ENCODE data around the gene CHST11.

DNA sequence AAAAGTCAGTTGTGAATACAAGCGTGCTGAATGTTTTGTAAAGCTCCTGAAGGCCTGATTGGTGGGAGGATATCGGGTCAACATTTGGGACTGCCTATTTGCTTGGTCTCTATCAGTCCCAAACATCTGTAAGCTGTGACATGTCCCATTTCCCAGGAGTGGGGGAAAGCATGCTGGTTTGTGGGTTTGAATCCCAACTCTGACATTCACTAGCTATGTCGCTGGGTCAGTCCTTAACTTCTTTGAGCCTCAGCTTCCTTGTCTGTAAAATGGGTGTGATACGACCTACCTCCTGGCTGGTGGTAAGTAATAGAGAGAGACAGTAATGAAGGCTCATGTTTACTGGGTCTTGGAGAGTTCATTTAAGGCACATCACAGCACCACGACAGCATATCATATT is 136.7 kb downstream of the CHST11 start:
- TF ChIP-seq, protein P1, sequence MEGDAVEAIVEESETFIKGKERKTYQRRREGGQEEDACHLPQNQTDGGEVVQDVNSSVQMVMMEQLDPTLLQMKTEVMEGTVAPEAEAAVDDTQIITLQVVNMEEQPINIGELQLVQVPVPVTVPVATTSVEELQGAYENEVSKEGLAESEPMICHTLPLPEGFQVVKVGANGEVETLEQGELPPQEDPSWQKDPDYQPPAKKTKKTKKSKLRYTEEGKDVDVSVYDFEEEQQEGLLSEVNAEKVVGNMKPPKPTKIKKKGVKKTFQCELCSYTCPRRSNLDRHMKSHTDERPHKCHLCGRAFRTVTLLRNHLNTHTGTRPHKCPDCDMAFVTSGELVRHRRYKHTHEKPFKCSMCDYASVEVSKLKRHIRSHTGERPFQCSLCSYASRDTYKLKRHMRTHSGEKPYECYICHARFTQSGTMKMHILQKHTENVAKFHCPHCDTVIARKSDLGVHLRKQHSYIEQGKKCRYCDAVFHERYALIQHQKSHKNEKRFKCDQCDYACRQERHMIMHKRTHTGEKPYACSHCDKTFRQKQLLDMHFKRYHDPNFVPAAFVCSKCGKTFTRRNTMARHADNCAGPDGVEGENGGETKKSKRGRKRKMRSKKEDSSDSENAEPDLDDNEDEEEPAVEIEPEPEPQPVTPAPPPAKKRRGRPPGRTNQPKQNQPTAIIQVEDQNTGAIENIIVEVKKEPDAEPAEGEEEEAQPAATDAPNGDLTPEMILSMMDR (conservative IDR thresholded peaks at IDR 0.05 in 1 of 2, IDR thresholded peaks at IDR 0.05 in 1 of 2; ENCODE audit: extremely low read depth in 1 of 2, insufficient read depth in 1 of 2, low read depth in 1 of 2, low read length in 2 of 2) = no peak
- no peak for TF ChIP-seq EZH2 (IDR thresholded peaks at IDR 0.05; ENCODE audit: borderline replicate concordance, low read length)
